GM21367 (cell line): ENCODE results near the gene NPEPL1.
"Not testable (repeated sequence)": the region's sequence is repeated elsewhere in the genome, so short reads cannot be mapped to it uniquely, and the experiment has no call there.

ENCODE experiments used
- ATAC-seq: cut with Tn5 transposase; IDR thresholded peaks from one replicate; pipeline ENCODE4 v1.9.1; 2021; ENCODE audit not compliant: unreplicated experiment

The NPEPL1 gene

DNA sequence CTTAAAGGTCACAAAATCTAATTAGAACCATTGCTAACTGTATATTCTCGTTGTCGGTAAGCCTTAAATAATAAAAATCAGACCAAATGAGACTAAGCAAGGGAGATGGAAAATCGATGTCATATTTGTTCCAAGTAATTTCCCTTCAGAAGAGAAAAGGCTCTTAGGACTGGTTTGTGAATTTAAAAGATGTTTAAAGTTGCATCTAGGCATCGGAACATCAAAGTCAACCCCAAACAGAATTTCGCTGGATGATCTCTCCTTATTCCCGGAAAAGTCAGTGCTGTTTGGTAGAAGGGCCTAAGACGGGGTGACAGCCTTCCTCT, 63.8 kb downstream of the NPEPL1 start:
- ATAC-seq, result no peak

- not testable (repeated sequence) for ATAC-seq
Measured at GRCh38 chr20:58757647-58758046, 65.0 kb downstream of the NPEPL1 start.

DNA sequence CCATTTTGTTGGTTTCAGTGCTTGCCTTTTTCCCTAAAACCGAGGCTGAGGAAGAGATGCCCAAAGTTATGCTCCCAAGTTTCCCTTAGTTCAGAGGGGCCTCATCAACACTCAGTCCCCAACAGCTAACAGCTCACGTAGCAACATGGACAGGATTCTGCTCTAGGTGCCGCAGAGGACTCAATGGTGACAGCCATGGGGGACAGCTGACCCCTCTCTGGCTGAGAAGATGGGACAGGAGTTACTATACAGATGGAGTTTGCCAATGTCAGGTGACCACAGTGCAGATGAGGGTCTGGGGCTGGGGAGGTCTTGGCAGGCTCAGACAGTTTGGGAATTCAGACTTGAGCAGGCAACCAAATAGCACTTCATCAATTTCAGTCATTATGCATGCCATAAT, 67.3 kb downstream of the NPEPL1 start:
- ATAC-seq, result no peak

DNA sequence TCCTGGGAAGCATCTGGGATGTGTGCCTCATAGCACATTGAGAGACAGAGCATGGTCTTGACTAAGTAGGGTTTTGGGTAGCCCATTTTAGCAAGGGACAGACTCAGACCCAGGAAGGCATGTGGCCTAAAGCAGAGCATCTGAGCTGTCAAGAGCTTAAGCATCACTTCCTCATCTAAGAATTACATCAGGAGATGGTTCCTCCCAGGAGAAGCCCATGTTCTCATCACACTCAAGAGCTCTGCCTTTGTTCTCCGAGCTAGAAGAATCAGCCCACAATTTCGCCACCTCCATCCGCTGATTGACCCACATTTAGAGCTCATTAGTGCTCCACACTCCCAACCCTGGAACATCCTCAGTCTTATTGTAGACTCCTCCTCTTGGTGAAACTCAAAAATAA, 68.3 kb downstream of the NPEPL1 start:
- no peak for ATAC-seq

DNA sequence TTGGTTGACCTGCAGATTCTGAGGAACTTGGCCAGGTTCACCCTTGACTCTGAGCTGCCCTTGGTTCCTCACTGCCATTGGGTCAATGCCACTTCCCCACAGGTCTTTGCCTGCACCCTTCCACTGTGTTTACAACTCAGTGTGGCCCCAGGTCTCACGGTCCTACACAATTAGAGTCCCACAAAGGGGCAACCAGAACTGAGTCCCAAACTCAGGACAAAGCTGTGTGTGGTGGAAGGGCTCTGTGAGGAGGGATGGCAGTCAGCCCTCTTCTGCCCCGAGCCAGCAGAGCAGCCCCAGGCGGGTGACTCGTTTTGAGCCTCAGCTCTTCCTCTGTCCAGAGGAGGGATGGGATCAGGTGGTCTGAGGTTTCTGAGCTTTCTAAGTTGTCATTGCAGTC, 69.5 kb downstream of the NPEPL1 start:
- ATAC-seq, result no peak

DNA sequence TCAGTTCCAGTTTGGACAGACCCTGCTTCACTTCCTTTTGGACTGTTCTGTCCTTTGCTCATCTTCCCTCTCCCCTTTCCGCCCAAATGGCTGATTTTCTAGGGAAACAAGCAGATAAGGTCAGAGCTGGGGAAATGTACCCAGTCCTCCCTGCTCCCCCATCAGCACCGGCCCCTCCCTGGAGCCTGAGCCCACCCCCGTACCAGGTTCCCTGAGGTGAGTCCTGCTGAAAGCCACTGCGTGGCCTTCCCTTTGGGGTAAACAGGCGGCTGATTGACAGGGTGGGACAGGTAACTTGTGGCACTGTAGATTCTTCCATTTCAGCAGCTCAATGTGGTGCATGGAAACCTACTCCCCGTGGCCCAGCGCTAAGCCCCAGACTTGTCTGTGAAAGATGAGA, 70.5 kb downstream of the NPEPL1 start:
- ATAC-seq, result no peak
